HepG2 (cell line): ENCODE results near the gene AKAP6. TPM values are rescaled to one million over a fixed set of nuclear protein-coding genes. Genes with fewer than 3 reads are reported as not detected.

Experiments
- ATAC-seq: fragments of 200-7000 bp; cut with Tn5 transposase; 3 replicates; pipeline ENCODE4 v1.9.1; 2020; ENCODE audit warnings: mild to moderate bottlenecking, moderate library complexity
- BruUV-seq: library from RNA; stranded (reverse); fragments of 400-500 nt; replicated peaks from 2 replicates; lab custom pipeline; 2021; lab: Mats Ljungman, UMichigan
- CTCF ChIA-PET: fragments of 300-600 bp; formaldehyde crosslinking; extraction: SDS; loops from one replicate; lab custom pipeline; 2021; ENCODE audit warnings: low total read pairs, inconsistent platforms, low intra/inter-chr PET ratio; lab: Yijun Ruan, JAX
- POLR2A ChIA-PET: fragments of 350-600 bp; sonication (Branson Sonifier 250); formaldehyde crosslinking; loops from one replicate; lab custom pipeline; 2020; ENCODE audit warnings: antibody characterized with exemption, inconsistent platforms; lab: Yijun Ruan, JAX
- DNase-seq: peaks from one replicate; pipeline ENCODE4 v3.0.0-alpha.2; 2015; ENCODE audit warnings: low spot score
- FAIRE-seq: peaks from 3 replicates; lab custom pipeline; 2011; peaks lifted over from hg19 to GRCh38; lab: Jason Lieb, UNC
- H2AFZ ChIP-seq: one replicate; pipeline ENCODE4 v1.6.1; 2011; ENCODE audit warnings: low read length, inconsistent platforms
- H3K27ac ChIP-seq: fragments of 300-600 bp; 3 replicates; pipeline ENCODE4 v1.8.0; 2011; ENCODE audit warnings: mixed run types, mild to moderate bottlenecking, mixed read lengths, low read length, inconsistent platforms; ENCODE audit not compliant: insufficient read depth; ENCODE audit errors: extremely low read length
- H3K27me3 ChIP-seq, 2 experiments: fragments of 200-600 bp in 1 of 2; 2 replicates in 1 of 2; 3 replicates in 1 of 2; pipeline versions ENCODE4 v1.6.0 to v1.8.0; 2011; ENCODE audit warnings: low read length in 2 of 2, mild to moderate bottlenecking in 2 of 2, moderate library complexity in 2 of 2, inconsistent platforms in 1 of 2; ENCODE audit not compliant: insufficient read depth in 2 of 2, control insufficient read depth in 1 of 2
- H3K36me3 ChIP-seq, 2 experiments: fragments of 200-600 bp in 1 of 2; replicated peaks in 1 of 2; 2 replicates in 1 of 2; 3 replicates in 1 of 2; pipeline versions ENCODE4 v1.5.1 to v1.8.0; 2011; ENCODE audit warnings: low read length in 2 of 2, inconsistent platforms in 1 of 2; ENCODE audit not compliant: insufficient read depth in 2 of 2, control insufficient read depth in 1 of 2
- H3K4me1 ChIP-seq: 2 replicates; pipeline ENCODE4 v1.5.1; 2012; ENCODE audit warnings: low read length, inconsistent platforms; ENCODE audit not compliant: insufficient read depth
- H3K4me2 ChIP-seq: 2 replicates; pipeline ENCODE4 v1.6.0; 2011; ENCODE audit warnings: low read depth, low read length, inconsistent platforms
- H3K4me3 ChIP-seq, 3 experiments: fragments of 200-600 bp in 1 of 3; sonication (generic), shearing (Covaris generic) in 1 of 3; replicated peaks in 1 of 3; 2 replicates each; pipeline ENCODE4 v1.5.1; 2011 to 2016; ENCODE audit warnings: low read length in 3 of 3, inconsistent platforms in 2 of 3, low read depth in 2 of 3, mild to moderate bottlenecking in 2 of 3, control low read depth in 1 of 3, mixed read lengths in 1 of 3; ENCODE audit not compliant: insufficient read depth in 1 of 3
- H3K79me2 ChIP-seq: one replicate; pipeline ENCODE4 v1.6.1; 2011; ENCODE audit warnings: low read length, inconsistent platforms; ENCODE audit not compliant: insufficient read depth
- H3K9ac ChIP-seq: 2 replicates; pipeline ENCODE4 v1.6.0; 2011; ENCODE audit warnings: mild to moderate bottlenecking, low read depth, low read length, inconsistent platforms; ENCODE audit not compliant: insufficient read depth
- H3K9me3 ChIP-seq: 2 replicates; pipeline ENCODE4 v1.5.1; 2012; ENCODE audit warnings: mild to moderate bottlenecking, low read length
- H4K20me1 ChIP-seq: 2 replicates; pipeline ENCODE4 v1.6.0; 2011; ENCODE audit warnings: inconsistent platforms, mild to moderate bottlenecking, low read length, moderate library complexity; ENCODE audit not compliant: insufficient read depth
- HMGA1 ChIP-seq: sonication (generic); formaldehyde crosslinking; conservative IDR thresholded peaks from 2 replicates; pipeline ENCODE4 v1.4.0; 2020; ENCODE audit warnings: missing genetic modification reagents
- KLF15 ChIP-seq: sonication (generic); formaldehyde crosslinking; IDR thresholded peaks from 2 replicates; pipeline ENCODE4 v1.8.1; 2023; ENCODE audit warnings: borderline replicate concordance, mild to moderate bottlenecking, inconsistent platforms, missing genetic modification reagents, mixed read lengths
- MEIS1 ChIP-seq: sonication (generic); formaldehyde crosslinking; IDR thresholded peaks from 2 replicates; pipeline ENCODE4 v1.9.0; 2021; ENCODE audit warnings: mild to moderate bottlenecking, missing genetic modification reagents, moderate library complexity, borderline replicate concordance
- NFE2 ChIP-seq: sonication (generic); formaldehyde crosslinking; IDR thresholded peaks from 2 replicates; pipeline ENCODE4 v1.4.0; 2020; ENCODE audit warnings: missing genetic modification reagents
- PTBP1 ChIP-seq: fragments of 200-400 bp; formaldehyde crosslinking; IDR thresholded peaks from 2 replicates; pipeline ENCODE4 v1.6.1; 2018; ENCODE audit warnings: low read length, low read depth; ENCODE audit not compliant: poor library complexity, severe bottlenecking
- RBM22 ChIP-seq: fragments of 200-400 bp; formaldehyde crosslinking; optimal IDR thresholded peaks from 2 replicates; pipeline ENCODE3; 2017; ENCODE audit warnings: mild to moderate bottlenecking, low read length, moderate library complexity
- ZMYM2 ChIP-seq: sonication (generic); formaldehyde crosslinking; IDR thresholded peaks from 2 replicates; pipeline ENCODE4 v1.8.0; 2022; ENCODE audit warnings: mild to moderate bottlenecking, missing genetic modification reagents
- ZNF569 ChIP-seq: sonication (generic); formaldehyde crosslinking; IDR thresholded peaks from 2 replicates; pipeline ENCODE4 v1.5.0; 2020; ENCODE audit warnings: mild to moderate bottlenecking, missing genetic modification reagents, moderate library complexity, borderline replicate concordance
- WGBS: methylation state at CpG from one replicate; pipeline ENCODE4 v1.1.6; 2017; ENCODE audit warnings: low lambda C conversion rate; 5-methylcytosine and 5-hydroxymethylcytosine counted together
- in situ Hi-C: cut with HindIII; loops from 2 replicates; pipeline ENCODE4 v1.10.0; 2017; ENCODE audit warnings: low pct_unique_long_range_greater_than_20kb; ENCODE audit not compliant: extremely low pct_ligation_motif_present
- intact Hi-C: fragments of 100-400 bp; cut with micrococcal nuclease; formaldehyde crosslinking; loops from one replicate; pipeline ENCODE4 v1.10.0; 2022; ENCODE audit not compliant: unreplicated experiment
- polyA plus RNA-seq, 8 experiments: library from polyadenylated mRNA; depleted of rRNA in 3 of 8; stranded (reverse) in 7 of 8; unstranded in 1 of 8; fragments of >200 nt; fragmentation: Illumina TruSeq in 4 of 8; extraction: Trizol in 4 of 8; gene quantifications; 2 replicates each; pipeline versions ENCODE4 v1.2.1 to v1.2.3, GENCODE V29; 2011 to 2016; ENCODE audit warnings: low read depth in 4 of 8, missing spikeins in 1 of 8, mixed read lengths in 1 of 8; ENCODE audit not compliant: insufficient read depth in 1 of 8
- total RNA-seq, 5 experiments: library from RNA; depleted of rRNA; stranded (reverse); fragments of >200 nt; fragmentation: Illumina TruSeq; extraction: Trizol; gene quantifications; 2 replicates each; pipeline ENCODE4 v1.2.3, GENCODE V29; 2016; ENCODE audit warnings: low read depth in 1 of 5
- TF ChIP-seq, protein P1 (sequence below): IDR thresholded peaks from 2 replicates; pipeline ENCODE4 v1.6.1; 2016; ENCODE audit warnings: low read depth, control low read depth
- TF ChIP-seq, protein P2 (sequence below): sonication (generic); formaldehyde crosslinking; IDR thresholded peaks from 2 replicates; pipeline ENCODE4 v1.8.1; 2023; ENCODE audit warnings: missing genetic modification reagents, inconsistent platforms, borderline replicate concordance
- TF ChIP-seq, protein P3 (sequence below): IDR thresholded peaks from 2 replicates; pipeline ENCODE4 v1.6.1; 2012; ENCODE audit warnings: low read depth, low read length, improper control_type of control experiment
- TF ChIP-seq, protein P4 (sequence below): sonication (generic); formaldehyde crosslinking; IDR thresholded peaks from 2 replicates; pipeline ENCODE4 v1.4.0; 2020; ENCODE audit warnings: mild to moderate bottlenecking, low read depth, missing genetic modification reagents
- TF ChIP-seq, protein P5 (sequence below): sonication (generic); formaldehyde crosslinking; IDR thresholded peaks from 2 replicates; pipeline ENCODE4 v1.4.0; 2020; ENCODE audit warnings: low read depth, missing genetic modification reagents

Gene AKAP6
- total and polyA plus RNA-seq, 2 of the 13 experiments (the other 11 are each of a cell fraction or from before 2014, with no cell fraction given) = 1.4 TPM

DNA sequence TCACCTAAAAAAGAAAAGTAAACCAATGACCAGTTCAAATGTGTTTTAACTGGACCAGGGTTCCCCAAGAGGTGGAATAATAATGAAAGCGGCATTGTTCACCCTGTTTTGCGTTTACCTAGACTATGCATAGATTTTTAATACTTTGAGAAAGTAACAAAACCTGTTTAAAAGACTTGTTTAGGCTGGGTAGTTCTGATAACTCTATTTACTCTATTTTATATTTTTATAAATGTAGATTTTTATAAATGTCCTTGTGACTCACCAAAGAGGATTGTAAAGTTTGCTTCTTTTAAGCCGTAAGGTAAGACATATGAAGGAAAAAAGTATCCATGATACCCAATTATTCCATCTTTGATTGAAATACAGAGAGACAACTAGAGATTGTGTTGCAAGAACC lies 321.6 kb downstream of the AKAP6 start:
- ATAC-seq = no peak
- H3K4me2 ChIP-seq = no peak overlapping the region
- no peaks in the 10 kb centered on the region for H3K36me3 ChIP-seq
- no peaks in the 10 kb centered on the region for H4K20me1 ChIP-seq
- no peak overlapping the region for H3K9ac ChIP-seq
- ChIA-PET CTCF (no interaction called here), POLR2A (no interaction called here)
- in situ Hi-C loops (no loop called here), intact Hi-C loops (no loop called here)
- no peak overlapping the region for H3K27ac ChIP-seq
- WGBS = 4% methylated on average over 3 of the region's 3 CpGs
- no peak overlapping the region for H3K4me3 ChIP-seq
- H3K9me3 ChIP-seq = no peaks in the 10 kb centered on the region
- no TSS peak for BruUV-seq
- H3K79me2 ChIP-seq = no peaks in the 10 kb centered on the region
- H2AFZ ChIP-seq = no peak overlapping the region
- no peaks in the 10 kb centered on the region for H3K4me1 ChIP-seq
- FAIRE-seq = no peak
- no peaks in the 10 kb centered on the region for H3K27me3 ChIP-seq
- TF ChIP-seq HMGA1 (CRISPR knock-in tag) (no peak), RBM22 (no peak), KLF15 (CRISPR knock-in tag) (no peak), PTBP1 (no peak), NFE2 (CRISPR knock-in tag) (no peak), ZNF569 (CRISPR knock-in tag) (no peak), MEIS1 (CRISPR knock-in tag) (no peak), ZMYM2 (no peak)
- TF ChIP-seq, protein P1, sequence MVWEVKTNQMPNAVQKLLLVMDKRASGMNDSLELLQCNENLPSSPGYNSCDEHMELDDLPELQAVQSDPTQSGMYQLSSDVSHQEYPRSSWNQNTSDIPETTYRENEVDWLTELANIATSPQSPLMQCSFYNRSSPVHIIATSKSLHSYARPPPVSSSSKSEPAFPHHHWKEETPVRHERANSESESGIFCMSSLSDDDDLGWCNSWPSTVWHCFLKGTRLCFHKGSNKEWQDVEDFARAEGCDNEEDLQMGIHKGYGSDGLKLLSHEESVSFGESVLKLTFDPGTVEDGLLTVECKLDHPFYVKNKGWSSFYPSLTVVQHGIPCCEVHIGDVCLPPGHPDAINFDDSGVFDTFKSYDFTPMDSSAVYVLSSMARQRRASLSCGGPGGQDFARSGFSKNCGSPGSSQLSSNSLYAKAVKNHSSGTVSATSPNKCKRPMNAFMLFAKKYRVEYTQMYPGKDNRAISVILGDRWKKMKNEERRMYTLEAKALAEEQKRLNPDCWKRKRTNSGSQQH = no peak
- TF ChIP-seq, protein P2, sequence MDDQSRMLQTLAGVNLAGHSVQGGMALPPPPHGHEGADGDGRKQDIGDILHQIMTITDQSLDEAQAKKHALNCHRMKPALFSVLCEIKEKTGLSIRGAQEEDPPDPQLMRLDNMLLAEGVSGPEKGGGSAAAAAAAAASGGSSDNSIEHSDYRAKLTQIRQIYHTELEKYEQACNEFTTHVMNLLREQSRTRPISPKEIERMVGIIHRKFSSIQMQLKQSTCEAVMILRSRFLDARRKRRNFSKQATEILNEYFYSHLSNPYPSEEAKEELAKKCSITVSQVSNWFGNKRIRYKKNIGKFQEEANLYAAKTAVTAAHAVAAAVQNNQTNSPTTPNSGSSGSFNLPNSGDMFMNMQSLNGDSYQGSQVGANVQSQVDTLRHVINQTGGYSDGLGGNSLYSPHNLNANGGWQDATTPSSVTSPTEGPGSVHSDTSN (CRISPR knock-in tag) = no peak
- TF ChIP-seq, protein P3, sequence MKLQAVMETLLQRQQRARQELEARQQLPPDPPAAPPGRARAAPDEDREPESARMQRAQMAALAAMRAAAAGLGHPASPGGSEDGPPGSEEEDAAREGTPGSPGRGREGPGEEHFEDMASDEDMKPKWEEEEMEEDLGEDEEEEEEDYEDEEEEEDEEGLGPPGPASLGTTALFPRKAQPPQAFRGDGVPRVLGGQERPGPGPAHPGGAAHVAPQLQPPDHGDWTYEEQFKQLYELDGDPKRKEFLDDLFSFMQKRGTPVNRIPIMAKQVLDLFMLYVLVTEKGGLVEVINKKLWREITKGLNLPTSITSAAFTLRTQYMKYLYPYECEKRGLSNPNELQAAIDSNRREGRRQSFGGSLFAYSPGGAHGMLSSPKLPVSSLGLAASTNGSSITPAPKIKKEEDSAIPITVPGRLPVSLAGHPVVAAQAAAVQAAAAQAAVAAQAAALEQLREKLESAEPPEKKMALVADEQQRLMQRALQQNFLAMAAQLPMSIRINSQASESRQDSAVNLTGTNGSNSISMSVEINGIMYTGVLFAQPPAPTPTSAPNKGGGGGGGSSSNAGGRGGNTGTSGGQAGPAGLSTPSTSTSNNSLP = no peak
- TF ChIP-seq, protein P4, sequence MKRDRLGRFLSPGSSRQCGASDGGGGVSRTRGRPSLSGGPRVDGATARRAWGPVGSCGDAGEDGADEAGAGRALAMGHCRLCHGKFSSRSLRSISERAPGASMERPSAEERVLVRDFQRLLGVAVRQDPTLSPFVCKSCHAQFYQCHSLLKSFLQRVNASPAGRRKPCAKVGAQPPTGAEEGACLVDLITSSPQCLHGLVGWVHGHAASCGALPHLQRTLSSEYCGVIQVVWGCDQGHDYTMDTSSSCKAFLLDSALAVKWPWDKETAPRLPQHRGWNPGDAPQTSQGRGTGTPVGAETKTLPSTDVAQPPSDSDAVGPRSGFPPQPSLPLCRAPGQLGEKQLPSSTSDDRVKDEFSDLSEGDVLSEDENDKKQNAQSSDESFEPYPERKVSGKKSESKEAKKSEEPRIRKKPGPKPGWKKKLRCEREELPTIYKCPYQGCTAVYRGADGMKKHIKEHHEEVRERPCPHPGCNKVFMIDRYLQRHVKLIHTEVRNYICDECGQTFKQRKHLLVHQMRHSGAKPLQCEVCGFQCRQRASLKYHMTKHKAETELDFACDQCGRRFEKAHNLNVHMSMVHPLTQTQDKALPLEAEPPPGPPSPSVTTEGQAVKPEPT (CRISPR knock-in tag) = no peak
- TF ChIP-seq, protein P5, sequence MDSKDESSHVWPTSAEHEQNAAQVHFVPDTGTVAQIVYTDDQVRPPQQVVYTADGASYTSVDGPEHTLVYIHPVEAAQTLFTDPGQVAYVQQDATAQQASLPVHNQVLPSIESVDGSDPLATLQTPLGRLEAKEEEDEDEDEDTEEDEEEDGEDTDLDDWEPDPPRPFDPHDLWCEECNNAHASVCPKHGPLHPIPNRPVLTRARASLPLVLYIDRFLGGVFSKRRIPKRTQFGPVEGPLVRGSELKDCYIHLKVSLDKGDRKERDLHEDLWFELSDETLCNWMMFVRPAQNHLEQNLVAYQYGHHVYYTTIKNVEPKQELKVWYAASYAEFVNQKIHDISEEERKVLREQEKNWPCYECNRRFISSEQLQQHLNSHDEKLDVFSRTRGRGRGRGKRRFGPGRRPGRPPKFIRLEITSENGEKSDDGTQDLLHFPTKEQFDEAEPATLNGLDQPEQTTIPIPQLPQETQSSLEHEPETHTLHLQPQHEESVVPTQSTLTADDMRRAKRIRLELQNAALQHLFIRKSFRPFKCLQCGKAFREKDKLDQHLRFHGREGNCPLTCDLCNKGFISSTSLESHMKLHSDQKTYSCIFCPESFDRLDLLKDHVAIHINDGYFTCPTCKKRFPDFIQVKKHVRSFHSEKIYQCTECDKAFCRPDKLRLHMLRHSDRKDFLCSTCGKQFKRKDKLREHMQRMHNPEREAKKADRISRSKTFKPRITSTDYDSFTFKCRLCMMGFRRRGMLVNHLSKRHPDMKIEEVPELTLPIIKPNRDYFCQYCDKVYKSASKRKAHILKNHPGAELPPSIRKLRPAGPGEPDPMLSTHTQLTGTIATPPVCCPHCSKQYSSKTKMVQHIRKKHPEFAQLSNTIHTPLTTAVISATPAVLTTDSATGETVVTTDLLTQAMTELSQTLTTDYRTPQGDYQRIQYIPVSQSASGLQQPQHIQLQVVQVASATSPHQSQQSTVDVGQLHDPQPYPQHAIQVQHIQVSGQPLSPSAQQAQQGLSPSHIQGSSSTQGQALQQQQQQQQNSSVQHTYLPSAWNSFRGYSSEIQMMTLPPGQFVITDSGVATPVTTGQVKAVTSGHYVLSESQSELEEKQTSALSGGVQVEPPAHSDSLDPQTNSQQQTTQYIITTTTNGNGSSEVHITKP (CRISPR knock-in tag) = no peak
- no peak for DNase-seq
